KMS-11 (cell line): ENCODE measurements around the gene SETD6.

ENCODE experiments used
- H2AFZ ChIP-seq: fragments of 200-600 bp; sonication (generic); 2 replicates; pipeline ENCODE4 v1.6.1; 2016; ENCODE audit warnings: antibody characterized with exemption, mixed run types, low read depth
- H3K27ac ChIP-seq: fragments of 200-600 bp; sonication (generic); 2 replicates; pipeline ENCODE4 v1.6.1; 2016; ENCODE audit warnings: mild to moderate bottlenecking, mixed run types
- H3K27me3 ChIP-seq: fragments of 200-600 bp; sonication (generic); 2 replicates; pipeline ENCODE4 v1.6.1; 2017; ENCODE audit warnings: mild to moderate bottlenecking, low read depth, mixed run types, moderate library complexity; ENCODE audit not compliant: insufficient read depth
- H3K36me3 ChIP-seq: fragments of 200-600 bp; sonication (generic); 2 replicates; pipeline ENCODE4 v1.6.1; 2017; ENCODE audit warnings: mild to moderate bottlenecking, mixed run types; ENCODE audit not compliant: insufficient read depth
- H3K4me1 ChIP-seq: fragments of 200-600 bp; sonication (generic); 2 replicates; pipeline ENCODE4 v1.6.1; 2016; ENCODE audit warnings: mild to moderate bottlenecking, low read depth, mixed run types; ENCODE audit not compliant: poor library complexity, severe bottlenecking
- H3K4me2 ChIP-seq: fragments of 200-600 bp; sonication (generic); 2 replicates; pipeline ENCODE4 v1.7.0; 2016; ENCODE audit warnings: mild to moderate bottlenecking, mixed run types
- H3K4me3 ChIP-seq: fragments of 200-600 bp; sonication (generic); IDR thresholded peaks from 2 replicates; pipeline ENCODE4 v1.6.1; 2017; ENCODE audit warnings: low read depth, low read length, mixed read lengths; ENCODE audit not compliant: insufficient read depth
- H3K79me2 ChIP-seq: fragments of 200-600 bp; sonication (generic); 2 replicates; pipeline ENCODE4 v1.6.1; 2016; ENCODE audit warnings: low read depth, mixed run types; ENCODE audit not compliant: insufficient read depth
- H3K9ac ChIP-seq: fragments of 200-600 bp; sonication (generic); 2 replicates; pipeline ENCODE4 v1.6.1; 2016; ENCODE audit warnings: mild to moderate bottlenecking, mixed run types
- H4K20me1 ChIP-seq: fragments of 200-600 bp; sonication (generic); 2 replicates; pipeline ENCODE4 v1.6.1; 2016; ENCODE audit warnings: mild to moderate bottlenecking, mixed run types; ENCODE audit not compliant: insufficient read depth
- CTCF ChIP-seq: fragments of 200-600 bp; sonication (generic); conservative IDR thresholded peaks from 2 replicates; pipeline ENCODE4 v1.6.1; 2017; ENCODE audit warnings: low read depth, mild to moderate bottlenecking, antibody characterized with exemption, low read length, moderate library complexity, mixed read lengths

SETD6 gene

GRCh38 chr16:58541711-58542110, 26.4 kb downstream of the SETD6 start:
- Histone ChIP-seq H4K20me1 (no peaks in the 10 kb centered on the region), H2AFZ (no peak overlapping the region), H3K4me3 (no peak overlapping the region), H3K27ac (no peak overlapping the region), H3K9ac (no peak overlapping the region), H3K36me3 (peaks cover 40% of the 10 kb centered on the region; the same call in 1 of the 2 replicates), H3K4me2 (no peak overlapping the region), H3K4me1 (no peaks in the 10 kb centered on the region), H3K27me3 (no peaks in the 10 kb centered on the region), H3K79me2 (no peaks in the 10 kb centered on the region)
- no peak for TF ChIP-seq CTCF

- H4K20me1 ChIP-seq: no peaks in the 10 kb centered on the region
- H3K27me3 ChIP-seq: no peaks in the 10 kb centered on the region
- H3K4me2 ChIP-seq: no peak overlapping the region
- H3K4me1 ChIP-seq: no peaks in the 10 kb centered on the region
- no peak for TF ChIP-seq CTCF
- no peak overlapping the region for H3K9ac ChIP-seq
- H2AFZ ChIP-seq: no peak overlapping the region
- peaks cover 40% of the 10 kb centered on the region; the same call in 1 of the 2 replicates for H3K36me3 ChIP-seq
- H3K4me3 ChIP-seq: no peak overlapping the region
- no peaks in the 10 kb centered on the region for H3K79me2 ChIP-seq
- no peak overlapping the region for H3K27ac ChIP-seq
Measured at GRCh38 chr16:58542291-58542690, 27.0 kb downstream of the SETD6 start.

- Histone ChIP-seq H3K27ac (no peak overlapping the region), H2AFZ (no peak overlapping the region), H3K79me2 (no peaks in the 10 kb centered on the region), H4K20me1 (no peaks in the 10 kb centered on the region), H3K4me3 (no peak overlapping the region), H3K9ac (no peak overlapping the region), H3K36me3 (peaks cover 36% of the 10 kb centered on the region; the same call in 1 of the 2 replicates), H3K4me1 (no peaks in the 10 kb centered on the region), H3K4me2 (no peak overlapping the region), H3K27me3 (no peaks in the 10 kb centered on the region)
- TF ChIP-seq CTCF: no peak
Measured at GRCh38 chr16:58543685-58544084, 28.4 kb downstream of the SETD6 start.

GRCh38 chr16:58548378-58548777, 33.1 kb downstream of the SETD6 start:
- H3K36me3 ChIP-seq: peaks cover 22% of the 10 kb centered on the region; the same call in 1 of the 2 replicates

More at GRCh38 chr16:58548378-58548777, 33.1 kb downstream of the SETD6 start:
- Histone ChIP-seq H4K20me1 (no peaks in the 10 kb centered on the region), H3K4me3 (no peak overlapping the region), H3K79me2 (no peaks in the 10 kb centered on the region; the same call in 1 of the 2 replicates), H3K27ac (no peak overlapping the region), H3K27me3 (no peaks in the 10 kb centered on the region), H2AFZ (no peak overlapping the region), H3K4me1 (no peaks in the 10 kb centered on the region), H3K9ac (no peak overlapping the region), H3K4me2 (no peak overlapping the region)
- no peak for TF ChIP-seq CTCF
